SH-SY5Y (cell line): ENCODE measurements around the gene AOPEP.

Experiments
- GATA2 ChIP-seq: IDR thresholded peaks from 2 replicates; pipeline ENCODE4 v1.6.1; 2011; ENCODE audit warnings: mild to moderate bottlenecking, low read depth, low read length
- GATA3 ChIP-seq: IDR thresholded peaks from 2 replicates; pipeline ENCODE4 v1.6.1; 2011; ENCODE audit warnings: low read depth, mild to moderate bottlenecking, low read length, moderate library complexity

DNA sequence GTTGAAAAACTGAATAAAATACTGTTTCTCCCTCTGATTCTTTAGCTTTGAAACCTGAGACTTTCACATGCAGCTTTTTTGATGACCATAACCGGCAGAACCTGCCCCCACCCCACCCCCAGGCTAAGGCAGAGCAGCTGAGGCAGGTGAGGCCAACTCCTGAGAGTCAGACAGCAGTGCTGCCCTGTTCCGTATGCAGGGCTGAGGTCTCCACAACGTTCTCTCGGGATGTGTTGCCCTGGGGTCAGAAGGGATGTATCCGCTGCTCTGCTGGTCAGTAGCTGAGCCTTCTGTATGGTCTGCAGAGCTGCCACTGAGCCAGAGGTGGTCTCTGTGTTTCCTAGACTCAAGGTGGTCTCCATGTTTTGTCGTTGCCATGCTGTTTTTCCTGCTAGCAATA lies 190.5 kb downstream of the AOPEP start:
- no peak for TF ChIP-seq GATA2
- no peak for TF ChIP-seq GATA3
